ENCODE data around the gene NUAK1.

NUAK1 gene

DNA sequence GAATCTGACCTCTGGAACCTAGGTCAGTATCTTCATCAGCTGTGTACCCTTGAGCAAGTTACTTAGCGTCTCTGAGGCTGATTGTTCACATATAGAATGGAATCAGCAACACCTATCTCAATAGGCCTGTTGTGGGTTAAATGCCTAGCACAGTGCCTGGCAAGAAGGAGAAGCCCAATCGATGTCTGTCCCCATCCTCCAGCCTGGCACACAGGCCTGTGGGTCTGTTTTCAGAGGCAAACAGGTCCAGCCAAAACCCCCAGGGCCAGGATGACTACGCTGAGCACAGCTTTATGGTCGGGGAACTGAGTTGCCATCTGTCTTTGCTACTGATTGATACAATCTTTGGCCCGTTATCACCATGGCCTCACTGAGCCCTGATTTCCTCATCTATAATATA lies 89.2 kb downstream of the NUAK1 start (continued):
- TF ChIP-seq POU6F1 (CRISPR knock-in tag; IDR thresholded peaks at IDR 0.05; ENCODE audit: borderline replicate concordance, low read depth) (no peak), PPARA (CRISPR knock-in tag; IDR thresholded peaks at IDR 0.05; ENCODE audit: borderline replicate concordance) (no peak), ARNTL (CRISPR knock-in tag; IDR thresholded peaks at IDR 0.05; ENCODE audit: borderline replicate concordance, low read depth) (no peak), TCF4 (CRISPR knock-in tag; IDR thresholded peaks at IDR 0.05; ENCODE audit: borderline replicate concordance) (no peak)

DNA sequence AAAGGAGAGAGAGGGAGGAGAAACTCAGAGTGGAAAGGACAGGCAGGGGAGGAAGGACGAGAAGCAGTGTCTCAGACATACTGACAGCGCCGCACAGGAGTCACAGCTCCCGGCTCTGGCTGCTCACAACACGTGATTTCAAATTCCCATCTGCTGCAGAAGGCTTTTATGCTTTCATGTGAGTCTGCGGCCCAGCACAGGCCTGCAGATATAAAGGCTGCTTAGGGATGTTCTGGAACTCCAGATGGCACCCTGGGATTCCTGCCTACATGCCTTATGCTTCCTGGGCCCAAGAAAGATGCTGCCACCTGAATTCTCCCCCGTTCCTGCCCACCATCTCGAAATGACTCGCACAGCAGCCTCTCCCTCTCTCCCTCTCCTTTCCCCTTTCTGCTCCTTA lies 89.6 kb downstream of the NUAK1 start:
- TF ChIP-seq GLIS3 (CRISPR knock-in tag; IDR thresholded peaks at IDR 0.05): no peak
- ATAC-seq: no peak

GRCh38 chr12:106048676-106049075 lies 90.1 kb downstream of the NUAK1 start:
- no peak for ATAC-seq
- TF ChIP-seq SNAI2 (CRISPR knock-in tag; IDR thresholded peaks at IDR 0.05) (no peak), TOX (CRISPR knock-in tag; IDR thresholded peaks at IDR 0.05; ENCODE audit: borderline replicate concordance) (no peak), TCF4 (CRISPR knock-in tag; IDR thresholded peaks at IDR 0.05; ENCODE audit: borderline replicate concordance) (no peak), ZFP3 (CRISPR knock-in tag; IDR thresholded peaks at IDR 0.05) (no peak), PATZ1 (CRISPR knock-in tag; IDR thresholded peaks at IDR 0.05; ENCODE audit: borderline replicate concordance) (no peak), GLIS3 (CRISPR knock-in tag; IDR thresholded peaks at IDR 0.05) (no peak), CREB5 (CRISPR knock-in tag; IDR thresholded peaks at IDR 0.05; ENCODE audit: low read depth) (no peak), BACH2 (CRISPR knock-in tag; IDR thresholded peaks at IDR 0.05; ENCODE audit: borderline replicate concordance) (no peak), ZFP30 (CRISPR knock-in tag; IDR thresholded peaks at IDR 0.05) (no peak), ZC3H10 (CRISPR knock-in tag; IDR thresholded peaks at IDR 0.05) (no peak), ZNF8 (CRISPR knock-in tag; IDR thresholded peaks at IDR 0.05) (no peak), CSDC2 (CRISPR knock-in tag; IDR thresholded peaks at IDR 0.05) (no peak), ZNF70 (CRISPR knock-in tag; IDR thresholded peaks at IDR 0.05) (no peak), PPARA (CRISPR knock-in tag; IDR thresholded peaks at IDR 0.05; ENCODE audit: borderline replicate concordance) (no peak), ARNTL (CRISPR knock-in tag; IDR thresholded peaks at IDR 0.05; ENCODE audit: borderline replicate concordance, low read depth) (no peak), ESRRG (CRISPR knock-in tag; IDR thresholded peaks at IDR 0.05) (no peak), ZNF565 (CRISPR knock-in tag; conservative IDR thresholded peaks at IDR 0.05; ENCODE audit: low read depth) (no peak), TSHZ2 (CRISPR knock-in tag; IDR thresholded peaks at IDR 0.05) (no peak), OSR1 (CRISPR knock-in tag; IDR thresholded peaks at IDR 0.05) (no peak)

DNA sequence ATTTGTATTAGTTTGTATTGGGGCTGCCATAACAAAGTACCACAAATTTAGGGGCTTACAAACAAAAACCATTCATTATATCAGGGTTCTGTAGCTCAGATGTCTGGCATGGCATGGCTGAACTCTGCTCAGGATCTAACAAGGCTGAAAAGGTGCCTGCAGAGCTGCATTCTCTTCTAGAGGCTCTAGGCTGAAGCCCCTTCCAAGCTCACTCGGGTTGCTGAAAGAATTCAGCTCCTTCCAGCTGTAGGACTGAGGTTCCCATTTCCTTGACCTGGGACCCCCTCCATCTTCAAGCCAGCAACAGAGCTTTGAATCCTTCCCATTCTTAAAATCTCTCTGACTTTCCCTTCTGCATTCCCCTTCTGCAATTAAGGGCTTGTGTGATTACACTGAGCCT lies 90.7 kb downstream of the NUAK1 start:
- ATAC-seq: no peak
- TF ChIP-seq CREB5 (CRISPR knock-in tag; IDR thresholded peaks at IDR 0.05; ENCODE audit: low read depth): no peak
- TF ChIP-seq ESRRG (CRISPR knock-in tag; IDR thresholded peaks at IDR 0.05): no peak
- TF ChIP-seq GLIS3 (CRISPR knock-in tag; IDR thresholded peaks at IDR 0.05): no peak
- TF ChIP-seq ZFP30 (CRISPR knock-in tag; IDR thresholded peaks at IDR 0.05): no peak
- TF ChIP-seq PPARA (CRISPR knock-in tag; IDR thresholded peaks at IDR 0.05; ENCODE audit: borderline replicate concordance): no peak
- no peak for TF ChIP-seq OSR1 (CRISPR knock-in tag; IDR thresholded peaks at IDR 0.05)
- TF ChIP-seq SNAI2 (CRISPR knock-in tag; IDR thresholded peaks at IDR 0.05): no peak
- no peak for TF ChIP-seq PATZ1 (CRISPR knock-in tag; IDR thresholded peaks at IDR 0.05; ENCODE audit: borderline replicate concordance)
- TF ChIP-seq, protein P1, sequence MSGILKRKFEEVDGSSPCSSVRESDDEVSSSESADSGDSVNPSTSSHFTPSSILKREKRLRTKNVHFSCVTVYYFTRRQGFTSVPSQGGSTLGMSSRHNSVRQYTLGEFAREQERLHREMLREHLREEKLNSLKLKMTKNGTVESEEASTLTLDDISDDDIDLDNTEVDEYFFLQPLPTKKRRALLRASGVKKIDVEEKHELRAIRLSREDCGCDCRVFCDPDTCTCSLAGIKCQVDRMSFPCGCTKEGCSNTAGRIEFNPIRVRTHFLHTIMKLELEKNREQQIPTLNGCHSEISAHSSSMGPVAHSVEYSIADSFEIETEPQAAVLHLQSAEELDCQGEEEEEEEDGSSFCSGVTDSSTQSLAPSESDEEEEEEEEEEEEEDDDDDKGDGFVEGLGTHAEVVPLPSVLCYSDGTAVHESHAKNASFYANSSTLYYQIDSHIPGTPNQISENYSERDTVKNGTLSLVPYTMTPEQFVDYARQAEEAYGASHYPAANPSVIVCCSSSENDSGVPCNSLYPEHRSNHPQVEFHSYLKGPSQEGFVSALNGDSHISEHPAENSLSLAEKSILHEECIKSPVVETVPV (CRISPR knock-in tag; IDR thresholded peaks at IDR 0.05): no peak

All from SK-N-SH treated with all-trans-retinoic acid at 6 μM for 48 hours (cell line).